Mononuclear cell (primary cell): ENCODE measurements around the gene MYBBP1A. TPM values are rescaled to one million over a fixed set of nuclear protein-coding genes. Genes with fewer than 3 reads are reported as not detected.

Experiments
- H3K27me3 ChIP-seq: 2 replicates; pipeline ENCODE4 v1.6.0; 2011; ENCODE audit warnings: low read length, control low read depth; ENCODE audit not compliant: insufficient read depth
- H3K4me1 ChIP-seq: 2 replicates; pipeline ENCODE4 v1.5.1; 2011; ENCODE audit warnings: mild to moderate bottlenecking, low read length, control low read depth; ENCODE audit not compliant: insufficient read depth
- H3K4me3 ChIP-seq: 2 replicates; pipeline ENCODE4 v1.5.1; 2011; ENCODE audit warnings: mild to moderate bottlenecking, low read length, moderate library complexity
- H3K9me3 ChIP-seq: 2 replicates; pipeline ENCODE4 v1.5.1; 2011; ENCODE audit warnings: low read depth, mild to moderate bottlenecking, control low read depth, low read length
- total RNA-seq: library from RNA; depleted of rRNA; stranded (reverse); fragments of >200 nt; gene quantifications from one replicate; pipeline ENCODE4 v1.2.3, GENCODE V29; 2012

The MYBBP1A gene
- total RNA-seq, 1 donor = 24.6 TPM

- H3K27me3 ChIP-seq = no peaks in the 10 kb centered on the region
- H3K4me3 ChIP-seq = no peak overlapping the region
- peaks cover 23% of the 10 kb centered on the region for H3K4me1 ChIP-seq
- H3K9me3 ChIP-seq = no peaks in the 10 kb centered on the region
These were observed 62.2 kb downstream of the MYBBP1A start for GRCh38 chr17:4492721-4493561.

GRCh38 chr17:4490637-4491061 is 64.5 kb downstream of the MYBBP1A start:
- Histone ChIP-seq H3K9me3 (no peaks in the 10 kb centered on the region), H3K4me3 (no peak overlapping the region), H3K27me3 (no peaks in the 10 kb centered on the region), H3K4me1 (peaks cover 44% of the 10 kb centered on the region)

- Histone ChIP-seq H3K27me3 (no peaks in the 10 kb centered on the region), H3K4me1 (peaks cover 47% of the 10 kb centered on the region), H3K9me3 (no peaks in the 10 kb centered on the region), H3K4me3 (no peak overlapping the region)
These were observed 65.0 kb downstream of the MYBBP1A start for GRCh38 chr17:4490109-4490591.

- peaks cover 50% of the 10 kb centered on the region for H3K4me1 ChIP-seq
- H3K27me3 ChIP-seq = no peaks in the 10 kb centered on the region
- H3K9me3 ChIP-seq = no peaks in the 10 kb centered on the region
- H3K4me3 ChIP-seq = no peak overlapping the region
These were observed 66.1 kb downstream of the MYBBP1A start for GRCh38 chr17:4488989-4489595.

Other genes starting within 250 kb of the MYBBP1A start
- 76.4 TPM for gene UBE2G1, start 188.7 kb downstream of the MYBBP1A start, total RNA-seq
- 2.5 TPM for gene SPNS3, start 121.4 kb downstream of the MYBBP1A start, total RNA-seq
- gene SPNS2, start 56.5 kb downstream of the MYBBP1A start, total RNA-seq = 0.10 TPM
- not detected for gene GGT6, start 5.2 kb upstream of the MYBBP1A start, total RNA-seq
- gene SMTNL2, start 29.1 kb upstream of the MYBBP1A start, total RNA-seq = not detected
- gene ALOX15, start 86.3 kb upstream of the MYBBP1A start, total RNA-seq = not detected
- gene PELP1, start 148.8 kb upstream of the MYBBP1A start, total RNA-seq = 16.3 TPM
- 201 TPM for gene ARRB2, start 155.2 kb upstream of the MYBBP1A start, total RNA-seq
- 4.8 TPM for gene MED11, start 176.0 kb upstream of the MYBBP1A start, total RNA-seq
- 1.3 TPM for gene ZMYND15, start 184.4 kb upstream of the MYBBP1A start, total RNA-seq
- gene CXCL16, start 184.5 kb upstream of the MYBBP1A start, total RNA-seq = 32.6 TPM
- gene TM4SF5, start 216.5 kb upstream of the MYBBP1A start, total RNA-seq = not detected
- not detected for gene VMO1, start 231.0 kb upstream of the MYBBP1A start, total RNA-seq
- not detected for gene GLTPD2, start 233.6 kb upstream of the MYBBP1A start, total RNA-seq
- gene PSMB6, start 240.8 kb upstream of the MYBBP1A start, total RNA-seq = 41.5 TPM